KMS-11 (cell line): ENCODE measurements around the gene HOXC6.
A peak's percentile ranks its signal among the peaks of the same experiment; 100 is the strongest.

Experiments used
- H2AFZ ChIP-seq: fragments of 200-600 bp; sonication (generic); 2 replicates; pipeline ENCODE4 v1.6.1; 2016; ENCODE audit warnings: antibody characterized with exemption, mixed run types, low read depth
- H3K27ac ChIP-seq: fragments of 200-600 bp; sonication (generic); 2 replicates; pipeline ENCODE4 v1.6.1; 2016; ENCODE audit warnings: mild to moderate bottlenecking, mixed run types
- H3K27me3 ChIP-seq: fragments of 200-600 bp; sonication (generic); 2 replicates; pipeline ENCODE4 v1.6.1; 2017; ENCODE audit warnings: mild to moderate bottlenecking, low read depth, mixed run types, moderate library complexity; ENCODE audit not compliant: insufficient read depth
- H3K36me3 ChIP-seq: fragments of 200-600 bp; sonication (generic); 2 replicates; pipeline ENCODE4 v1.6.1; 2017; ENCODE audit warnings: mild to moderate bottlenecking, mixed run types; ENCODE audit not compliant: insufficient read depth
- H3K4me1 ChIP-seq: fragments of 200-600 bp; sonication (generic); 2 replicates; pipeline ENCODE4 v1.6.1; 2016; ENCODE audit warnings: mild to moderate bottlenecking, low read depth, mixed run types; ENCODE audit not compliant: poor library complexity, severe bottlenecking
- H3K4me2 ChIP-seq: fragments of 200-600 bp; sonication (generic); 2 replicates; pipeline ENCODE4 v1.7.0; 2016; ENCODE audit warnings: mild to moderate bottlenecking, mixed run types
- H3K4me3 ChIP-seq: fragments of 200-600 bp; sonication (generic); IDR thresholded peaks from 2 replicates; pipeline ENCODE4 v1.6.1; 2017; ENCODE audit warnings: low read depth, low read length, mixed read lengths; ENCODE audit not compliant: insufficient read depth
- H3K79me2 ChIP-seq: fragments of 200-600 bp; sonication (generic); 2 replicates; pipeline ENCODE4 v1.6.1; 2016; ENCODE audit warnings: low read depth, mixed run types; ENCODE audit not compliant: insufficient read depth
- H3K9ac ChIP-seq: fragments of 200-600 bp; sonication (generic); 2 replicates; pipeline ENCODE4 v1.6.1; 2016; ENCODE audit warnings: mild to moderate bottlenecking, mixed run types
- H4K20me1 ChIP-seq: fragments of 200-600 bp; sonication (generic); 2 replicates; pipeline ENCODE4 v1.6.1; 2016; ENCODE audit warnings: mild to moderate bottlenecking, mixed run types; ENCODE audit not compliant: insufficient read depth
- CTCF ChIP-seq: fragments of 200-600 bp; sonication (generic); conservative IDR thresholded peaks from 2 replicates; pipeline ENCODE4 v1.6.1; 2017; ENCODE audit warnings: low read depth, mild to moderate bottlenecking, antibody characterized with exemption, low read length, moderate library complexity, mixed read lengths

Gene HOXC6

GRCh38 chr12:54038871-54039414 is 10.7 kb downstream of the HOXC6 start:
- H3K79me2 ChIP-seq, result no peaks in the 10 kb centered on the region
- TF ChIP-seq CTCF, result no peak
- H3K4me1 ChIP-seq, result no peaks in the 10 kb centered on the region
- no peak overlapping the region for H3K27ac ChIP-seq
- peaks cover 99% of the 10 kb centered on the region for H3K27me3 ChIP-seq
- no peak overlapping the region for H3K4me3 ChIP-seq
- H4K20me1 ChIP-seq, result no peaks in the 10 kb centered on the region
- no peak overlapping the region for H3K9ac ChIP-seq
- no peaks in the 10 kb centered on the region for H3K36me3 ChIP-seq
- H3K4me2 ChIP-seq, result no peak overlapping the region
- no peak overlapping the region for H2AFZ ChIP-seq

- no peak overlapping the region for H2AFZ ChIP-seq
- H3K4me1 ChIP-seq, result no peaks in the 10 kb centered on the region
- H3K79me2 ChIP-seq, result no peaks in the 10 kb centered on the region
- no peak for TF ChIP-seq CTCF
- H3K36me3 ChIP-seq, result no peaks in the 10 kb centered on the region
- no peaks in the 10 kb centered on the region for H4K20me1 ChIP-seq
- H3K4me3 ChIP-seq, result no peak overlapping the region
- no peak overlapping the region for H3K27ac ChIP-seq
- no peak overlapping the region for H3K9ac ChIP-seq
- H3K27me3 ChIP-seq, result peaks cover 98% of the 10 kb centered on the region
- no peak overlapping the region for H3K4me2 ChIP-seq
These were observed 11.3 kb downstream of the HOXC6 start for GRCh38 chr12:54039417-54040147.

GRCh38 chr12:54040148-54040494 is 11.9 kb downstream of the HOXC6 start:
- H4K20me1 ChIP-seq, result no peaks in the 10 kb centered on the region
- H3K27me3 ChIP-seq, result peaks cover 98% of the 10 kb centered on the region
- no peak overlapping the region for H3K4me2 ChIP-seq
- no peak for TF ChIP-seq CTCF
- no peak overlapping the region for H3K27ac ChIP-seq
- H2AFZ ChIP-seq, result peak overlapping the region; percentile 14; the same call in 1 of the 2 replicates
- H3K79me2 ChIP-seq, result no peaks in the 10 kb centered on the region
- no peaks in the 10 kb centered on the region for H3K36me3 ChIP-seq
- no peaks in the 10 kb centered on the region for H3K4me1 ChIP-seq
- no peak overlapping the region for H3K4me3 ChIP-seq
- H3K9ac ChIP-seq, result no peak overlapping the region

GRCh38 chr12:54040648-54041047 is 12.4 kb downstream of the HOXC6 start:
- Histone ChIP-seq H3K9ac (no peak overlapping the region), H4K20me1 (no peaks in the 10 kb centered on the region), H2AFZ (peak overlapping the region; percentile 14; the same call in 1 of the 2 replicates), H3K27me3 (peaks cover 98% of the 10 kb centered on the region), H3K36me3 (no peaks in the 10 kb centered on the region), H3K79me2 (no peaks in the 10 kb centered on the region), H3K27ac (no peak overlapping the region), H3K4me3 (no peak overlapping the region), H3K4me1 (no peaks in the 10 kb centered on the region), H3K4me2 (no peak overlapping the region)
- no peak for TF ChIP-seq CTCF
